ENCODE measurements around the gene SMC5.

GRCh38 chr9:70303268-70303667, 44.5 kb downstream of the SMC5 start:
- no peak for TF ChIP-seq CTCF (IDR thresholded peaks at IDR 0.05 in 2 of 3, conservative IDR thresholded peaks at IDR 0.05 in 1 of 3; ENCODE audit: borderline replicate concordance in 1 of 3, insufficient read depth in 1 of 3, low read depth in 2 of 3, low read length in 2 of 3)
- TF ChIP-seq SP1 (IDR thresholded peaks at IDR 0.05; ENCODE audit: low read depth): no peak
- no peak for TF ChIP-seq POLR2A (IDR thresholded peaks at IDR 0.05; ENCODE audit: borderline replicate concordance, extremely low read depth, insufficient read depth, insufficient read length)
- TF ChIP-seq RAD21 (IDR thresholded peaks at IDR 0.05; ENCODE audit: low read depth): no peak
- no peak for TF ChIP-seq REST (IDR thresholded peaks at IDR 0.05; ENCODE audit: low read depth)
- no peak for TF ChIP-seq POLR2AphosphoS5 (IDR thresholded peaks at IDR 0.05; ENCODE audit: low read depth, low read length)
- TF ChIP-seq MAX (IDR thresholded peaks at IDR 0.05): no peak
